Chondrocyte (in vitro differentiated cells): ENCODE data around the gene ZNRF2. TPM values are rescaled to one million over a fixed set of nuclear protein-coding genes. Genes with fewer than 3 reads are reported as not detected.

ENCODE experiments used
- DNase-seq: peaks from one replicate; pipeline ENCODE4 v3.0.0; 2021; ENCODE audit warnings: mixed read lengths, low spot score
- H3K27ac Mint-ChIP-seq: one replicate; pipeline ENCODE4 v1.8.0; 2021; ENCODE audit warnings: mild to moderate bottlenecking, moderate library complexity, mixed read lengths; ENCODE audit not compliant: unreplicated experiment
- H3K27me3 Mint-ChIP-seq: 2 replicates; pipeline ENCODE4 v1.8.0; 2021; ENCODE audit warnings: low read depth, mixed read lengths
- H3K36me3 Mint-ChIP-seq: 2 replicates; pipeline ENCODE4 v1.8.0; 2021; ENCODE audit warnings: low read depth, mixed read lengths
- H3K4me1 Mint-ChIP-seq: 2 replicates; pipeline ENCODE4 v1.8.0; 2021; ENCODE audit warnings: low read depth, mild to moderate bottlenecking, mixed read lengths
- H3K4me3 Mint-ChIP-seq: one replicate; pipeline ENCODE4 v1.8.0; 2021; ENCODE audit warnings: mild to moderate bottlenecking, moderate library complexity, mixed read lengths; ENCODE audit not compliant: unreplicated experiment
- H3K9me3 Mint-ChIP-seq: 2 replicates; pipeline ENCODE4 v1.8.0; 2021; ENCODE audit warnings: low read depth, mixed read lengths
- CTCF ChIP-seq: fragments of 200-600 bp; sonication (generic); IDR thresholded peaks from 2 replicates; pipeline ENCODE4 v1.5.0; 2021; ENCODE audit warnings: antibody characterized with exemption, mild to moderate bottlenecking, moderate library complexity
- total RNA-seq: library from RNA; stranded (reverse); gene quantifications from 3 replicates; pipeline ENCODE4 v1.2.1, GENCODE V29; 2021

The ZNRF2 gene
- total RNA-seq, 1 donor from 2014 or later = 5.3 TPM

- no peak overlapping the region for H3K27ac Mint-ChIP-seq
- TF ChIP-seq CTCF = no peak
These were observed 69.1 kb downstream of the ZNRF2 start for GRCh38 chr7:30353532-30353931.

DNA sequence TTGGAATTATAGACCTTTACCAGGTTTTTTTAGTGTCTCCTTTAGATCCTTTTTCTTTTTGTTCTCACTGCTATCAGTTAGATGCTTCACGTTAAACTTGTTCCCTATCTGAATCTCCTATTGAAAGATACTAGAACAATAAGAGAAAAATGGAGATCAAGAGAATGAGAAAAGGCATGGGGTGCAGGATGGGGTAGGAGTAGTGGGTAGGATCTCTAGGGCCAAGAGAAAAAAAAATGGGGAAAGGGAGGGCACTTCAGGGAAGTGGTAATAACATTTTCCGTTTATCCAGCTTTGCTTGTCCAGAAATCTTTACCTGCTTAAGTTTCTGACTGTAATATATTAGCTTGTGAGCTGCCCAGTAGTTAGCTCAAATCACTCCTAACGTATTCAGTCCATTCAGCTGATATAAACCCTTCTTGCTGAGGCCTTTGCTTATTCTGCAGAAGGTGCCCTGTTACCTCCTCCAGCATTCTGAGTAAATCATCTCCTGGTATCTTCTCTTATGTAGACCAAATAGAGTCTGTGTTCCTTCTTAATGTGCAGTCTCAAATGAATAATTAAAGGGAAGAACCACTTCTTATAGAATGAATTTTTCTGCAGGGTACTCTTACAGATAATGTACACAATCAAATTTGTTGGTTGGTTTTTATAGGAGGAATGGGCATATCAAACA is 69.7 kb downstream of the ZNRF2 start:
- no peak for TF ChIP-seq CTCF
- peaks cover 5% of the 10 kb centered on the region for H3K4me1 Mint-ChIP-seq
- H3K9me3 Mint-ChIP-seq = no peaks in the 10 kb centered on the region
- H3K27me3 Mint-ChIP-seq = no peaks in the 10 kb centered on the region
- no peaks in the 10 kb centered on the region for H3K36me3 Mint-ChIP-seq
- DNase-seq = no peak
- no peak overlapping the region for H3K4me3 Mint-ChIP-seq
- no peak overlapping the region for H3K27ac Mint-ChIP-seq

More at GRCh38 chr7:30353532-30353931, 69.1 kb downstream of the ZNRF2 start:
- no peak for DNase-seq
- Mint-ChIP-seq H3K9me3 (no peaks in the 10 kb centered on the region), H3K4me1 (peaks cover 10% of the 10 kb centered on the region), H3K27me3 (no peaks in the 10 kb centered on the region), H3K36me3 (no peaks in the 10 kb centered on the region), H3K4me3 (no peak overlapping the region)

- Mint-ChIP-seq H3K27me3 (no peaks in the 10 kb centered on the region), H3K4me1 (peaks cover 5% of the 10 kb centered on the region), H3K36me3 (no peaks in the 10 kb centered on the region), H3K9me3 (no peaks in the 10 kb centered on the region), H3K4me3 (no peak overlapping the region), H3K27ac (no peak overlapping the region)
- TF ChIP-seq CTCF = no peak
- DNase-seq = no peak
These were observed 70.4 kb downstream of the ZNRF2 start for GRCh38 chr7:30354791-30355190.

DNA sequence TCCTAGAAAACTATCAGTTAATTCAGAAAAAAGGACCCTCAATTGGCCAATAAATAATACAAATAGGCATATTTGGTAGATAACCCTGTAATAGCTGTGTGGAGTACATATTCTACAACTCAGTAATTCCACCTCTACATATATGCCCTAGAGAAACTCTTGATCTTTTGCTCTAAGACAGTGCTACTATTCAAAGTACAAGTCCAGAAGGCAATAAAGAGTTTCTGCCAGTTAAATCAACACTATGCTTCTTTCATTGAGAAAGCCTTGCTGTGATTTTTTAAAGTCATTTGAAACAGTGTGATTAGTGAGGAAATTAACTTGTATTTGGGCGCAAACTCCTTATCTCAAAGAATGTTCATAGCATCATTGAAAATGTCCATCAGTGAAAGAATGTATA is 75.6 kb downstream of the ZNRF2 start:
- no peaks in the 10 kb centered on the region for H3K27me3 Mint-ChIP-seq
- no peak for TF ChIP-seq CTCF

GRCh38 chr7:30363778-30364563 is 79.6 kb downstream of the ZNRF2 start:
- TF ChIP-seq CTCF = no peak
- H3K4me1 Mint-ChIP-seq = peaks cover 13% of the 10 kb centered on the region
- no peaks in the 10 kb centered on the region for H3K36me3 Mint-ChIP-seq
- H3K27ac Mint-ChIP-seq = no peak overlapping the region
- no peaks in the 10 kb centered on the region for H3K9me3 Mint-ChIP-seq
- H3K4me3 Mint-ChIP-seq = no peak overlapping the region
- DNase-seq = no peak
- H3K27me3 Mint-ChIP-seq = no peaks in the 10 kb centered on the region

More for the DNA sequence above, 75.6 kb downstream of the ZNRF2 start:
- Mint-ChIP-seq H3K4me3 (no peak overlapping the region), H3K27ac (no peak overlapping the region), H3K4me1 (peaks cover 5% of the 10 kb centered on the region), H3K36me3 (no peaks in the 10 kb centered on the region), H3K9me3 (no peaks in the 10 kb centered on the region)
- DNase-seq = no peak
